AG09319 (cell line): ENCODE measurements around the gene CD160.

Experiments
- DNase-seq: peaks from one replicate; pipeline ENCODE4 v3.0.0-alpha.2; 2010; ENCODE audit warnings: low read depth; ENCODE audit errors: extremely low read depth
- CTCF ChIP-seq: IDR thresholded peaks from 2 replicates; pipeline ENCODE4 v1.5.1; 2011; ENCODE audit warnings: low read depth, mild to moderate bottlenecking, inconsistent platforms, low read length, moderate library complexity

CD160 gene

GRCh38 chr1:145690587-145691558 lies 28.4 kb upstream of the CD160 start:
- no peak for TF ChIP-seq CTCF
- DNase-seq, result peak; percentile 20

- DNase-seq, result no peak
- TF ChIP-seq CTCF, result no peak
These were observed 26.4 kb upstream of the CD160 start for GRCh38 chr1:145692785-145693443.

- TF ChIP-seq CTCF, result no peak
- DNase-seq, result no peak
These were observed 23.3 kb upstream of the CD160 start for GRCh38 chr1:145695821-145696629.

GRCh38 chr1:145696630-145696960 lies 22.7 kb upstream of the CD160 start:
- TF ChIP-seq CTCF, result no peak
- no peak for DNase-seq

- no peak for DNase-seq
- no peak for TF ChIP-seq CTCF
These were observed 17.9 kb upstream of the CD160 start for GRCh38 chr1:145701306-145701862.

- no peak for TF ChIP-seq CTCF
These were observed 17.2 kb upstream of the CD160 start for GRCh38 chr1:145702052-145702451.

More at GRCh38 chr1:145702052-145702451, 17.2 kb upstream of the CD160 start:
- no peak for DNase-seq
